Cardiac fibroblast (primary cell): Measurements from ENCODE around the gene LCAT.

Experiments used
- DNase-seq, 2 donors: peaks; one replicate each; pipeline versions ENCODE4 v3.0.0 to v3.0.0-alpha.2; 2010; ENCODE audit warnings: low read depth in 2 of 2
- H3K4me3 ChIP-seq, 2 donors: replicated peaks in 1 of 2; 1 replicate in 1 of 2; 2 replicates in 1 of 2; pipeline ENCODE4 v1.5.1; 2011; ENCODE audit warnings: low read depth in 2 of 2, low read length in 2 of 2, mild to moderate bottlenecking in 2 of 2, moderate library complexity in 1 of 2
- CTCF ChIP-seq: IDR thresholded peaks from one replicate; pipeline ENCODE4 v1.5.1; 2011; ENCODE audit warnings: low read depth, mild to moderate bottlenecking, low read length, inconsistent platforms

LCAT gene

GRCh38 chr16:67943619-67944504 is at the start of gene LCAT:
TSS of gene LCAT (minus strand) at chr16:67944120. CDS start at chr16:67944101, 19 bp downstream.
- DNase-seq: peak in 1 of 2 donors; percentile 74
- no peak for TF ChIP-seq CTCF
- H3K4me3 ChIP-seq: no peak within 1 kb of the TSS

GRCh38 chr16:67993207-67994039 is 49.5 kb upstream of the LCAT start:
- TF ChIP-seq CTCF: peak; percentile 74
- DNase-seq: peak; percentile 73 to 75
- H3K4me3 ChIP-seq: peak overlapping the region in 1 of 2 donors; percentile 11

- no peak overlapping the region for H3K4me3 ChIP-seq
- DNase-seq: no peak
- TF ChIP-seq CTCF: no peak
Measured at GRCh38 chr16:67992661-67993206, 48.8 kb upstream of the LCAT start.

- no peak for TF ChIP-seq CTCF
- DNase-seq: no peak
- H3K4me3 ChIP-seq: no peak overlapping the region
Measured at GRCh38 chr16:67990018-67990386, 46.1 kb upstream of the LCAT start.

- H3K4me3 ChIP-seq: no peak overlapping the region
- TF ChIP-seq CTCF: no peak
- DNase-seq: no peak
Measured at GRCh38 chr16:67989322-67990017, 45.5 kb upstream of the LCAT start.

GRCh38 chr16:67988675-67989074 is 44.8 kb upstream of the LCAT start:
- TF ChIP-seq CTCF: no peak
- no peak for DNase-seq
- H3K4me3 ChIP-seq: no peak overlapping the region
